Activated T-cell treated with anti-CD3 and anti-CD28 coated beads, Interleukin-2, amount 50 U/mL, for 24 hours (primary cell): ENCODE measurements around the gene ADAMTS10.
A peak's percentile ranks its signal among the peaks of the same experiment; 100 is the strongest.
"Not testable (repeated sequence)": the region's sequence is repeated elsewhere in the genome, so short reads cannot be mapped to it uniquely, and the experiment has no call there.

Experiments
- DNase-seq: peaks from one replicate; pipeline ENCODE4 v3.0.0-alpha.2; 2020
- H3K27ac Mint-ChIP-seq: 2 replicates; pipeline ENCODE4 v1.8.0; 2020; ENCODE audit warnings: mild to moderate bottlenecking, mixed read lengths
- H3K27me3 Mint-ChIP-seq: 2 replicates; pipeline ENCODE4 v1.8.0; 2020; ENCODE audit warnings: mixed read lengths
- H3K36me3 Mint-ChIP-seq: 2 replicates; pipeline ENCODE4 v1.8.0; 2020; ENCODE audit warnings: low read depth, mixed read lengths
- H3K4me1 Mint-ChIP-seq: 2 replicates; pipeline ENCODE4 v1.8.0; 2020; ENCODE audit warnings: low read depth, mixed read lengths
- H3K4me3 Mint-ChIP-seq: 2 replicates; pipeline ENCODE4 v1.8.0; 2020; ENCODE audit warnings: mild to moderate bottlenecking, moderate library complexity, mixed read lengths
- H3K9me3 Mint-ChIP-seq: 2 replicates; pipeline ENCODE4 v1.8.0; 2020; ENCODE audit warnings: mixed read lengths

Gene ADAMTS10

DNA sequence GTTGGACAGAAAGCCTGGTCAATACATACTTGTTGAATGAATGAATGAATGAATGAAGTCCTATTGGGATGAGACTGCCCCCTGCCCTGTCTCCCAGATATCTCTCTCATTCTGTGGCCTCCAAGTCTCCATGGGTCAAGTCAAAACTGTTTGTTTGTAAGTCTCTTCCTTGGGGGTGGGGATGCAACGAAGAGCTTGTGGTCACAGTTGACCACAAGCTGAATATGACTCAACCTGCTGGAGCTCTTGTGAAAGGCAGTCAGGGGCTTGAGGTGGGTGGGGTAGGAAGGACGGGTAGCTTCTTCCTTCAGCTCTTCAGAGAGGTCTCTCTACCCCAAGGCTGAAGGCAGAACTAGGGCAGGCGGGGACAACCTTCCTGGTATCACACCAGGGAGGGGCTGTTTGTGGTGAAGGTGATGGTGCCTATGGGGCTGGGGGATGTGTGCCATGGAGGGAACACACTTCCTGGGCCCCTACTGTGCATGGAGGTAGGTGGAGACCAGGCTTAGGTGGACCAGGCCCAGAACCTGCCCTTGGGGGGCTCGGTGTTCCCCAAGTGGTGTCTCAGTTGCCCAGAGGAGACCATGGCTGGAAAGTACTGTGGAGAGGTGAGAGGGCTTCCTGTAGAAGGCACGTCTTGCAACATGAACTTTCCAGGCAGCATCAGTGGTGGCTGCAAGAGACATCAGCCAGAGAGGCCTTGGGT is 41.3 kb downstream of the ADAMTS10 start:
- Mint-ChIP-seq H3K27ac (peak overlapping the region; percentile 86), H3K4me3 (peak overlapping the region; percentile 11), H3K27me3 (no peaks in the 10 kb centered on the region), H3K4me1 (peaks cover 66% of the 10 kb centered on the region), H3K36me3 (no peaks in the 10 kb centered on the region), H3K9me3 (no peaks in the 10 kb centered on the region)
- DNase-seq: peak; percentile 62

DNA sequence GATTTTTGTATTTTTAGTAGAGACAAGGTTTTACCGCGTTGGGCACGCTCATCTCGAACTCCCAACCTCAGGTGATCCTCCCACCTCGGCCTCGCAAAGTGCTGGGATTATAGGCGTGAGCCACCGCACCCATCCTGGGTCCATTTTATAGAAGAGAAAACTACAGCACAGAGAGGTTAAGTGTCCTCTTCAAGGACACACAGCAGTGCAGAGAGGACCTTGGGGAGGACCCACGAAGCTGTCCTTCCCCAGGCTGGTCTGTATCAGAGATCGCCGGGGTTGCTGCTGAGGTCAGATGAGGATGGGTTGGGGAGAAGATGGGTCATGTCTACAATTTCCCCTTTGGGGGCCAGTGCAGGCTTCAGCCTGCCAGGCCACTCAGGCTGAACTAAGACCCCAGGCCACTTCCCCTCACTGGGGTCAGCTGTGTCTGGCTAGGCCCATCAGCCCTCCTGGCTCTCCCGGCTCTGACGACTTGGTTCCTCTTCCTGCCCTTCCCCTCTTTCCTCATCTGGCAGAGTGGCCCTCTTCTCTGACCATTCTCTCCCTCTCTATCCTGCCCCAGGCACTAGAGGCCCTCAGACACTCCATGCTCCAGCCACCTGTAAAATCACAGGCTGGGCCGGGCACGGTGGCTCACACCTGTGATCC is 42.9 kb downstream of the ADAMTS10 start:
- no peak for DNase-seq
- Mint-ChIP-seq H3K27me3 (no peaks in the 10 kb centered on the region), H3K4me1 (peaks cover 56% of the 10 kb centered on the region), H3K36me3 (no peaks in the 10 kb centered on the region), H3K4me3 (no peak overlapping the region), H3K27ac (peak overlapping the region; percentile 64), H3K9me3 (no peaks in the 10 kb centered on the region)

GRCh38 chr19:8566855-8567254 is 43.7 kb downstream of the ADAMTS10 start:
- H3K36me3 Mint-ChIP-seq: no peaks in the 10 kb centered on the region
- H3K9me3 Mint-ChIP-seq: no peaks in the 10 kb centered on the region

GRCh38 chr19:8564866-8565265 is 45.6 kb downstream of the ADAMTS10 start:
- not testable (repeated sequence) for H3K27me3 Mint-ChIP-seq, DNase-seq, H3K36me3 Mint-ChIP-seq, H3K9me3 Mint-ChIP-seq, H3K4me3 Mint-ChIP-seq
- H3K4me1 Mint-ChIP-seq: peaks cover 39% of the 10 kb centered on the region
- peak overlapping the region; percentile 64 for H3K27ac Mint-ChIP-seq

More at GRCh38 chr19:8566855-8567254, 43.7 kb downstream of the ADAMTS10 start:
- no peaks in the 10 kb centered on the region for H3K27me3 Mint-ChIP-seq
- no peak overlapping the region for H3K27ac Mint-ChIP-seq
- DNase-seq: no peak
- H3K4me1 Mint-ChIP-seq: peaks cover 50% of the 10 kb centered on the region
- H3K4me3 Mint-ChIP-seq: no peak overlapping the region

- no peak for DNase-seq
- Mint-ChIP-seq H3K27me3 (no peaks in the 10 kb centered on the region), H3K4me3 (no peak overlapping the region), H3K27ac (no peak overlapping the region), H3K9me3 (no peaks in the 10 kb centered on the region), H3K4me1 (peaks cover 30% of the 10 kb centered on the region), H3K36me3 (no peaks in the 10 kb centered on the region)
These were observed 49.3 kb downstream of the ADAMTS10 start for GRCh38 chr19:8561075-8561764.

DNA sequence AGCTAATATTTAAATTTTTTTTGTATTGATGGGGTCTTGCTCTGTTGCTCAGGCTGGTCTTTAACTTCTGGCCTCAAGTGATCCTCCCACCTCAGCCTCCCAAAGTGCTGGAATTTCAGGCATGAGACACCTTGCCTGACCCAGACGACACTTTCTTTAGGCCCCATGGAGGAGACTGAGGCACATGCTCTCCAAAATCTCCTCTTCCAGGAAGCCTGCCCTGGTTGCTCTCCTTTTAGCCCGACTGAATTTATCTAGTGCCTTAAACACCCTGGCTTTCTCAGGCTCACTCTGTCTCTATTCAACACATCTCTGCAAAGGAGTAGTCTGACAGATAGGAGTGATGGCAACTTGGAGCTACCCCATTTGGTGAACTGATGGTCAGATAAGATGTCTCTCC is 52.2 kb downstream of the ADAMTS10 start:
- peak overlapping the region; percentile 84 for H3K27ac Mint-ChIP-seq
- no peak overlapping the region for H3K4me3 Mint-ChIP-seq
- peaks cover 20% of the 10 kb centered on the region for H3K4me1 Mint-ChIP-seq
- H3K27me3 Mint-ChIP-seq: no peaks in the 10 kb centered on the region
- DNase-seq: no peak
- H3K9me3 Mint-ChIP-seq: no peaks in the 10 kb centered on the region
- H3K36me3 Mint-ChIP-seq: peaks cover 2% of the 10 kb centered on the region

GRCh38 chr19:8557642-8558238 is 52.8 kb downstream of the ADAMTS10 start:
- peaks cover 22% of the 10 kb centered on the region for H3K4me1 Mint-ChIP-seq
- peaks cover 8% of the 10 kb centered on the region for H3K36me3 Mint-ChIP-seq
- peak overlapping the region; percentile 84 for H3K27ac Mint-ChIP-seq
- DNase-seq: no peak
- no peak overlapping the region for H3K4me3 Mint-ChIP-seq
- H3K27me3 Mint-ChIP-seq: no peaks in the 10 kb centered on the region
- H3K9me3 Mint-ChIP-seq: no peaks in the 10 kb centered on the region

GRCh38 chr19:8553729-8554128 is 56.8 kb downstream of the ADAMTS10 start:
- Mint-ChIP-seq H3K4me1 (peaks cover 19% of the 10 kb centered on the region), H3K36me3 (peaks cover 17% of the 10 kb centered on the region)
- not testable (repeated sequence) for DNase-seq, H3K27ac Mint-ChIP-seq, H3K4me3 Mint-ChIP-seq, H3K27me3 Mint-ChIP-seq, H3K9me3 Mint-ChIP-seq

DNA sequence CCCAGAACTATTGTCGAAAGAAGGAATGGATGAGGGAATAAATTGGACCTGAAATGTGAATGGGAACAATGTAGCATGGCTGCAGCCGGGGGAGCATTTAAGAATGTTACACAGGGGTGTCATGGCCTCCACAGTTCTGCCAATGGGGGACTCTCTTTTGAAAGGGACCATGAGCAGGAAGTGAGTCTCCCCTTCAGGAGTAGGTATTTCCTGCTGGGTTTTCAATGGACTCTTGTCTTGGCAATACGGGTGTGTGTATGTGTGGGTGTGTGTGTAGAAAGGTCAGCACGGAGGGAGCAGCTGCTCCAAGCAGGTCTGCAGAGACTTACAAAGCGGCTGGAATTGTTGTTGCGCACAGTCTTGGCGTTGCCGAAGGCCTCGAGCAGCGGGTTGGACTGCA is 57.7 kb downstream of the ADAMTS10 start:
- H3K27ac Mint-ChIP-seq: no peak overlapping the region
- H3K36me3 Mint-ChIP-seq: peaks cover 17% of the 10 kb centered on the region
- no peak for DNase-seq

DNA sequence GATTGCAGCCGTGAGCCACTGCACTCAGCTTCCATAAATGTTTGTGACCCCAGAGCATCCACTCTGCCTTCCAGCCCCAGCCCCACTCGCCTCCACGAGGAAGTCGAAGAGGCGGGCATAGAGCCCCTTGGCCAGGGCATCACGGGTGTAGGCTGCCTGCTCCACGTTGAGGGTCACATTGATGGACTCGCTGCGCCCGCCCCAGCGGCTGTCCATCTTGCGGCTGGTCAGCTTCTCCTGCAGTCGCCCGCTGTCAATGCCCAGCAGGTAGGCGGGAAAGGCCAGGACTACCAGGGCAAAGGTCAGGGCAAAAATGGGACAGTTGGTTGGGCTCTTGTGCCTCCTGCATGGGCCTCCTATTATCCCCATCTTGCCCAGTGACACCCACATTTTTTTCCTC is 60.4 kb downstream of the ADAMTS10 start:
- H3K36me3 Mint-ChIP-seq: peaks cover 24% of the 10 kb centered on the region
- no peak for DNase-seq
- H3K4me3 Mint-ChIP-seq: no peak overlapping the region
- H3K9me3 Mint-ChIP-seq: no peaks in the 10 kb centered on the region
- peak overlapping the region; percentile 18 for H3K27ac Mint-ChIP-seq
- H3K27me3 Mint-ChIP-seq: no peaks in the 10 kb centered on the region
- H3K4me1 Mint-ChIP-seq: peaks cover 5% of the 10 kb centered on the region

More for the DNA sequence above, 57.7 kb downstream of the ADAMTS10 start:
- no peaks in the 10 kb centered on the region for H3K9me3 Mint-ChIP-seq
- no peak overlapping the region for H3K4me3 Mint-ChIP-seq
- no peaks in the 10 kb centered on the region for H3K27me3 Mint-ChIP-seq
- H3K4me1 Mint-ChIP-seq: peaks cover 11% of the 10 kb centered on the region

DNA sequence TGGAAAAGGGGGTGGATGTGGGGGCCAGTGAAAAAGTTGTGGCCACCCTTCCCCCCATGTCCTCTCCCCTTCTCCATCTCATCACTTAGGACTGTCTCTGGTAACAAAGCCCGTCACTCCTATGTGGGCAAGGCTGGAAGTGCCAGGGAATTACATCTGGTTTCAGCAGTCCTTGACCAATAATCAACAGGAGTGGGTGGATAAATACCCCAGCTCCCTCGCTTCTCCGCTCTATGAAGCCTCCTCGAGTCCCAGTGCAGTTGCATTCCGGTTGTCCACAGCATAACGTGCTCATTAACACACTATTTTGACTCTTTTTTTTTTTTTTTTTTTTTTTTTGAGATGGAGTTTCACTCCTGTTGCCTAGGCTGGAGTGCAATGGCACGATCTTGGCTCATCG is 64.8 kb downstream of the ADAMTS10 start:
- H3K27ac Mint-ChIP-seq: no peak overlapping the region
- DNase-seq: no peak
- no peaks in the 10 kb centered on the region for H3K4me1 Mint-ChIP-seq
- no peaks in the 10 kb centered on the region for H3K9me3 Mint-ChIP-seq
- H3K4me3 Mint-ChIP-seq: no peak overlapping the region
- H3K36me3 Mint-ChIP-seq: peaks cover 10% of the 10 kb centered on the region
- no peaks in the 10 kb centered on the region for H3K27me3 Mint-ChIP-seq

DNA sequence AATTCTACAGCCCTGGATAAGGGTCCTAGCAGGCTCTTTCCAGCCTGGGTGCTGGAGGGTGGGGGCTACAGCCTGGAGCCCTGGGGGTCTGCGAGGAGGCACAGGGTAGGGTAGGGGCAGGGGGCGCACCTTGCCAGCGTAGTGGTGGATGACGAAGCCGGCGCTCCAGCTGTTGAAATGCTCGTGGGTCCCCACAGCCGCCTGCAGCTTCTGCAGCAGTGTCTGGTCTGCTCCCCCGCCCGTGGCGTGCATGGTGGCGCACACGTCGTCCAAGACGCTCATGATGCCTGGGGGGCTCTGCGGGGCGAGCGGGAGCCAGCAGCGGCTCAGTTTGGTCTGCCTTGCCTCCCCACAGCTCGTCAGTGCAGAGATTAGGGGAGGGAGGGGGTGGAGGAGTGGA is 66.3 kb downstream of the ADAMTS10 start:
- H3K4me3 Mint-ChIP-seq: no peak overlapping the region
- H3K4me1 Mint-ChIP-seq: no peaks in the 10 kb centered on the region
- no peak overlapping the region for H3K27ac Mint-ChIP-seq
- no peaks in the 10 kb centered on the region for H3K27me3 Mint-ChIP-seq
- no peaks in the 10 kb centered on the region for H3K9me3 Mint-ChIP-seq
- DNase-seq: no peak
- peaks cover 15% of the 10 kb centered on the region for H3K36me3 Mint-ChIP-seq

- H3K9me3 Mint-ChIP-seq: no peaks in the 10 kb centered on the region
- no peaks in the 10 kb centered on the region for H3K27me3 Mint-ChIP-seq
- H3K27ac Mint-ChIP-seq: no peak overlapping the region
- no peak overlapping the region for H3K4me3 Mint-ChIP-seq
- peaks cover 10% of the 10 kb centered on the region for H3K36me3 Mint-ChIP-seq
- H3K4me1 Mint-ChIP-seq: no peaks in the 10 kb centered on the region
- DNase-seq: no peak
These were observed 70.8 kb downstream of the ADAMTS10 start for GRCh38 chr19:8539621-8540149.

DNA sequence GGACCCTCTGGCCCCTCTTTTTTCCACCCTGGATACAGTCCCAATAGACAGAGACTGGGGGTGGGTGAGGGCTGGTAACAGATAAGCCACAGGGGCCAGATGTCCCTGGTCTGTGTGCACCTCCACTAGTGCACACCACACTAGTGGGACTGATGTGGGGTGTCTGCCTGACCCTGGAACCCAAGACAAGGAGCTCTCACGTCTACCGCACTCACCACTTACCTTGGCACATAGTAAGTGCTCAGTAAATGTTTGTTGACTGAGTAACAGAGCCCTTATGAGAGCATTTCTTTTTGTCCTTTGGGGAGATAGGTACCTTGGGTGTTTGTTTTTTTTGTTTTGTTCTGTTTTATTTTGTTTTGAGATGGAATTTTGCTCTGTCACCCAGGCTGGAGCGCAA is 73.4 kb downstream of the ADAMTS10 start:
- DNase-seq: no peak
- no peaks in the 10 kb centered on the region for H3K27me3 Mint-ChIP-seq
- no peak overlapping the region for H3K4me3 Mint-ChIP-seq
- no peaks in the 10 kb centered on the region for H3K4me1 Mint-ChIP-seq
- no peaks in the 10 kb centered on the region for H3K9me3 Mint-ChIP-seq
- peaks cover 10% of the 10 kb centered on the region for H3K36me3 Mint-ChIP-seq
- no peak overlapping the region for H3K27ac Mint-ChIP-seq
